ENCODE results near the gene KRTAP13-2.

DNA sequence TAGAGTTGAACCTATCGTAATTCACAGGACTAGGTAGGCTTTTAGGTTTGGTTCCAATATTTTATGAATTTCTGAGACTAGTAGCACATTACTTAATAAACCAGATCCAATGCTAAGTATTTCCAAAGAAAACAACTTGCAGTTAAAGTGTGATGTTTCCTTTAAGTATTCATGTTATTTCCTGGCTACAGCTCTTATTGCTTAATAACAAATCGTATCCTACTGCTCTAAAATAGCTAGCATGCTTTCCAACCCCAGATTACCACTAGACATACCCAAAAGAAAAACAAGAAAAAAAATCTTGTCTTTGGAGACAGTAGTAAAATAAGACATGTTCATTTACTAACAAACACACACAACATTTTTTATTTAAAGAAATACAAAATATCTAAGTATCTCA is 35.5 kb downstream of the KRTAP13-2 start:
- TF ChIP-seq, protein P1, sequence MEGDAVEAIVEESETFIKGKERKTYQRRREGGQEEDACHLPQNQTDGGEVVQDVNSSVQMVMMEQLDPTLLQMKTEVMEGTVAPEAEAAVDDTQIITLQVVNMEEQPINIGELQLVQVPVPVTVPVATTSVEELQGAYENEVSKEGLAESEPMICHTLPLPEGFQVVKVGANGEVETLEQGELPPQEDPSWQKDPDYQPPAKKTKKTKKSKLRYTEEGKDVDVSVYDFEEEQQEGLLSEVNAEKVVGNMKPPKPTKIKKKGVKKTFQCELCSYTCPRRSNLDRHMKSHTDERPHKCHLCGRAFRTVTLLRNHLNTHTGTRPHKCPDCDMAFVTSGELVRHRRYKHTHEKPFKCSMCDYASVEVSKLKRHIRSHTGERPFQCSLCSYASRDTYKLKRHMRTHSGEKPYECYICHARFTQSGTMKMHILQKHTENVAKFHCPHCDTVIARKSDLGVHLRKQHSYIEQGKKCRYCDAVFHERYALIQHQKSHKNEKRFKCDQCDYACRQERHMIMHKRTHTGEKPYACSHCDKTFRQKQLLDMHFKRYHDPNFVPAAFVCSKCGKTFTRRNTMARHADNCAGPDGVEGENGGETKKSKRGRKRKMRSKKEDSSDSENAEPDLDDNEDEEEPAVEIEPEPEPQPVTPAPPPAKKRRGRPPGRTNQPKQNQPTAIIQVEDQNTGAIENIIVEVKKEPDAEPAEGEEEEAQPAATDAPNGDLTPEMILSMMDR (IDR thresholded peaks at IDR 0.05) = no peak
- TF ChIP-seq POLR2A (IDR thresholded peaks at IDR 0.05; ENCODE audit: low read depth) = no peak

Measured in esophagus muscularis mucosa (tissue), 3 donors.